Epithelial cell of proximal tubule (primary cell): ENCODE results near the gene MBNL1. TPM values are rescaled to one million over a fixed set of nuclear protein-coding genes. Genes with fewer than 3 reads are reported as not detected.

ENCODE experiments used
- DNase-seq: peaks from one replicate; pipeline ENCODE4 v3.0.0-alpha.2; 2011; ENCODE audit warnings: low read depth
- H3K4me3 ChIP-seq: 2 replicates; pipeline ENCODE4 v1.5.1; 2011; ENCODE audit warnings: low read depth, mild to moderate bottlenecking, low read length
- CTCF ChIP-seq: conservative IDR thresholded peaks from 2 replicates; pipeline ENCODE4 v1.5.1; 2012; ENCODE audit warnings: low read depth, mild to moderate bottlenecking, low read length
- total RNA-seq: library from RNA; depleted of rRNA; stranded (reverse); fragments of >200 nt; gene quantifications from 2 replicates; pipeline ENCODE4 v1.2.3, GENCODE V29; 2015

Gene MBNL1
- total RNA-seq = 75.3 and 84.5 TPM in 2 replicates

GRCh38 chr3:152268555-152269055 is at the start of gene MBNL1:
Gene MBNL1 (plus strand): TSS chr3:152268929. CDS start chr3:152300194, 31,265 bp downstream.
- no peak for DNase-seq
- TF ChIP-seq CTCF = no peak
- H3K4me3 ChIP-seq = peak within 1 kb of the TSS; percentile 87

GRCh38 chr3:152219216-152219615 is 49.5 kb upstream of the MBNL1 start:
- no peak overlapping the region for H3K4me3 ChIP-seq
- no peak for DNase-seq
- TF ChIP-seq CTCF = no peak

GRCh38 chr3:152219769-152220255 is 48.9 kb upstream of the MBNL1 start:
- DNase-seq = no peak
- no peak overlapping the region for H3K4me3 ChIP-seq
- no peak for TF ChIP-seq CTCF

GRCh38 chr3:152222327-152222726 is 46.4 kb upstream of the MBNL1 start:
- no peak overlapping the region for H3K4me3 ChIP-seq
- no peak for TF ChIP-seq CTCF
- DNase-seq = no peak

GRCh38 chr3:152225201-152225600 is 43.5 kb upstream of the MBNL1 start:
- no peak for DNase-seq
- TF ChIP-seq CTCF = no peak

GRCh38 chr3:152226176-152226575 is 42.6 kb upstream of the MBNL1 start:
- no peak for DNase-seq
- TF ChIP-seq CTCF = no peak
- H3K4me3 ChIP-seq = no peak overlapping the region

More at GRCh38 chr3:152225201-152225600, 43.5 kb upstream of the MBNL1 start:
- H3K4me3 ChIP-seq = no peak overlapping the region

GRCh38 chr3:152227027-152227426 is 41.7 kb upstream of the MBNL1 start:
- no peak overlapping the region for H3K4me3 ChIP-seq
- DNase-seq = no peak
- no peak for TF ChIP-seq CTCF
